PFSK-1 (cell line): ENCODE data around the gene UHRF1.

Source experiments
- FOXP2 ChIP-seq: optimal IDR thresholded peaks from 2 replicates; pipeline ENCODE3; 2011; ENCODE audit warnings: borderline replicate concordance, control low read depth, inconsistent platforms; ENCODE audit not compliant: insufficient read depth; ENCODE audit errors: extremely low read length, extremely low read depth
- POLR2AphosphoS5 ChIP-seq: IDR thresholded peaks from 2 replicates; pipeline ENCODE4 v1.6.1; 2012; ENCODE audit warnings: low read depth, mild to moderate bottlenecking, control low read depth, low read length, moderate library complexity
- SIN3A ChIP-seq: IDR thresholded peaks from 2 replicates; pipeline ENCODE4 v1.6.1; 2012; ENCODE audit warnings: mild to moderate bottlenecking, low read length, moderate library complexity, borderline replicate concordance; ENCODE audit not compliant: insufficient read depth
- TAF1 ChIP-seq: IDR thresholded peaks from 2 replicates; pipeline ENCODE4 v1.6.1; 2012; ENCODE audit warnings: low read length, control low read depth, borderline replicate concordance; ENCODE audit not compliant: insufficient read depth
- TF ChIP-seq, protein P1 (sequence below), 2 experiments: IDR thresholded peaks; 2 replicates each; pipeline versions ENCODE4 v1.6.1 to v1.8.0; 2011 to 2012; ENCODE audit warnings: low read depth in 2 of 2, low read length in 2 of 2, control low read depth in 1 of 2, inconsistent platforms in 1 of 2, mild to moderate bottlenecking in 1 of 2, moderate library complexity in 1 of 2; ENCODE audit not compliant: insufficient read depth in 1 of 2

UHRF1 gene

DNA sequence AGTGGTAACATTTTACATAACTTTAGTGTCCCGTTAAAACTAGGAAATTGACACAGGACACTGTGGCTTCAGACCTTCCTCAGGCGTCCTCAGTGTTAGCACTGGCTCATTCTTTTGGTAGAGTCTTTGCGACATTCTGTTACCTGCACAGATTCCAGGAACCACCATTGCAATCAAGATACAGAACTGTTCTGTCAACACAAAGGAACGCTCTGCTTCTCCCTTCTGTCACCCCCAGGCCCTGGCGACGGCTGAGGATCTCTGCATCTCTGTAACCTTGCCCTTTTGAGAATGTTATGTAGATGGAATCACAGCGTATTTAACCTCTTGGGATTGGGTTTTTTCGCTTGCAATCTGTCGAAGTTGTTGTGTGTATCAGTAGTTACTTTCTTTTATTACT, 82.2 kb downstream of the UHRF1 start:
- TF ChIP-seq POLR2AphosphoS5, result no peak
- TF ChIP-seq FOXP2, result no peak
- TF ChIP-seq, protein P1, sequence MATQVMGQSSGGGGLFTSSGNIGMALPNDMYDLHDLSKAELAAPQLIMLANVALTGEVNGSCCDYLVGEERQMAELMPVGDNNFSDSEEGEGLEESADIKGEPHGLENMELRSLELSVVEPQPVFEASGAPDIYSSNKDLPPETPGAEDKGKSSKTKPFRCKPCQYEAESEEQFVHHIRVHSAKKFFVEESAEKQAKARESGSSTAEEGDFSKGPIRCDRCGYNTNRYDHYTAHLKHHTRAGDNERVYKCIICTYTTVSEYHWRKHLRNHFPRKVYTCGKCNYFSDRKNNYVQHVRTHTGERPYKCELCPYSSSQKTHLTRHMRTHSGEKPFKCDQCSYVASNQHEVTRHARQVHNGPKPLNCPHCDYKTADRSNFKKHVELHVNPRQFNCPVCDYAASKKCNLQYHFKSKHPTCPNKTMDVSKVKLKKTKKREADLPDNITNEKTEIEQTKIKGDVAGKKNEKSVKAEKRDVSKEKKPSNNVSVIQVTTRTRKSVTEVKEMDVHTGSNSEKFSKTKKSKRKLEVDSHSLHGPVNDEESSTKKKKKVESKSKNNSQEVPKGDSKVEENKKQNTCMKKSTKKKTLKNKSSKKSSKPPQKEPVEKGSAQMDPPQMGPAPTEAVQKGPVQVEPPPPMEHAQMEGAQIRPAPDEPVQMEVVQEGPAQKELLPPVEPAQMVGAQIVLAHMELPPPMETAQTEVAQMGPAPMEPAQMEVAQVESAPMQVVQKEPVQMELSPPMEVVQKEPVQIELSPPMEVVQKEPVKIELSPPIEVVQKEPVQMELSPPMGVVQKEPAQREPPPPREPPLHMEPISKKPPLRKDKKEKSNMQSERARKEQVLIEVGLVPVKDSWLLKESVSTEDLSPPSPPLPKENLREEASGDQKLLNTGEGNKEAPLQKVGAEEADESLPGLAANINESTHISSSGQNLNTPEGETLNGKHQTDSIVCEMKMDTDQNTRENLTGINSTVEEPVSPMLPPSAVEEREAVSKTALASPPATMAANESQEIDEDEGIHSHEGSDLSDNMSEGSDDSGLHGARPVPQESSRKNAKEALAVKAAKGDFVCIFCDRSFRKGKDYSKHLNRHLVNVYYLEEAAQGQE (IDR thresholded peaks at IDR 0.05; ENCODE audit: insufficient read depth in 1 of 2, low read depth in 2 of 2, low read length in 2 of 2), result no peak
- TF ChIP-seq SIN3A, result no peak
- no peak for TF ChIP-seq TAF1

DNA sequence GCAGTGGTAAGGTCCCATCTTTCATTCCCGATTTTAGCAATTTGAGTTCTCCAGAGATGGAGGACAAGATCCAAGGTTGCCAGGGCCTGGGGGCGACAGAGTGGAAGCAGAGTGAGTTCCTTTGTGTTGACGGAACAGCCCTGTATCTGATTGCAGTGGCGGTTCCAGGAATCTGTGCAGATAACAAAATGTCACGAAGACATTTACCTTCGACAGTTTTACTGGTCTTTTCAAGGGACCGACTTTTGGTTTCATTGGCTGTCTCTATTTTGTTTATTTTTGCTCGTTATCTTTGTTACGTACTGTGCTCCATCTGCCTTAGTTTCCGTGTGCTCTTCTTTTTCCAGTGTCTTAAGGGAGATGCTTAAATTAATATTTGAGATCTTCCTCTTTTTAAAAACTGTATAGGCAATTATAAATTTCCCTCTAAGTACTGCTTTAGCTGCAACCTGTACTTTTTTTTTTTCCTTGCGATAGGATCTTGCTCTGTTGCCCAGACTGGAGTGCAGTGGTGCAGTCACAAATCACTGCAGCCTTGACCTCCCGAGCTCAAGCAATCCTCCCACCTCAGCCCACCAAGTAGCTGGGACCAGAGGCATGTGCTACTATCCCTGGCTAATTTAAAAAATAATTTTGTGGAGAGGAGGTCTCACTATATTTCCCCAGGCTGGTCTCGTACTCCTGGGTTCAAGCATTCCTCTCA, 82.8 kb downstream of the UHRF1 start:
- TF ChIP-seq FOXP2, result no peak
- no peak for TF ChIP-seq SIN3A
- TF ChIP-seq POLR2AphosphoS5, result no peak
- no peak for TF ChIP-seq TAF1
- TF ChIP-seq, protein P1 (IDR thresholded peaks at IDR 0.05; ENCODE audit: insufficient read depth in 1 of 2, low read depth in 2 of 2, low read length in 2 of 2), result no peak

DNA sequence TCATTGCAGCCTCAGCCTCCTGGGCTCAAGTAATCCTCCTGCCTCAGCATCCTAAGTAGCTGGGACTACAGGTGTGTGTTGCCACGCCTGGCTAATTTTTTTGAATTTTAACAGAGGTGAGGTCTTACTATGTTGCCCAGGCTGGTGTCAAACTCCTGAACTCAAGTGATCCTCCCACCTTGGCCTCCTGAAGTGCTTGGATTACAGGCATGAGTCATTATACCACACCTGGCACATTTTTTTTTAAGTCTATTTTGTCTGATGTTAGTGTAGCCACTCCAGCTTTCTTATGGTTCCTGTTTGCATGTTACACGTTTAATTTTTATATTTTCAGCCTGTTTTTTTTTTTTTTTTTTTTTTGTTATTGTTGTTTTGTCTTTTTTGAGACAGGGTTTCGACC, 84.4 kb downstream of the UHRF1 start:
- TF ChIP-seq, protein P1 (IDR thresholded peaks at IDR 0.05; ENCODE audit: insufficient read depth in 1 of 2, low read depth in 2 of 2, low read length in 2 of 2), result no peak
- TF ChIP-seq TAF1, result no peak
- TF ChIP-seq FOXP2, result no peak
- TF ChIP-seq SIN3A, result no peak
- TF ChIP-seq POLR2AphosphoS5, result no peak

DNA sequence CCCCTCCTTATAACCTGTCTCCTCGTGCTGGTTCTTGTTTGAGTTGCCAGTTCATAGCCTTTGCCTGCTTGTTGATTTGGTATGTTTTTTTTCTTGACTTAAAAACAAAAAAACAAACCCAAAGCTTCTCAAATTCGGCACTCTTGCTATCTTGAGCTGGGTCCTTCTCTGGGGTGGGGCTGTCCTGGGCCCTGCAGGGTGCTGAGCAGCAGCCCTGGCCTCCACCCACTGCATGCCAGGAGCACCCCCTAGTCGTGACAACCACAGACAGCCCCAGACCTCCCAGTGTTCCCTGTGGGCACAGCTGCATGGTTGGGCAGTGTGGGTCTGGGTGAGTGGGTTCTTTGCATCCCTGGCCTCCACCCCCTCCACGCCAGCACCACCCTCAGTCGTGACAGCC, 87.4 kb downstream of the UHRF1 start:
- no peak for TF ChIP-seq POLR2AphosphoS5
- no peak for TF ChIP-seq SIN3A
- no peak for TF ChIP-seq FOXP2
- TF ChIP-seq, protein P1 (IDR thresholded peaks at IDR 0.05; ENCODE audit: insufficient read depth in 1 of 2, low read depth in 2 of 2, low read length in 2 of 2), result no peak
- TF ChIP-seq TAF1, result no peak
